ENCODE measurements around the gene ITPR1. TPM values are rescaled to one million over a fixed set of nuclear protein-coding genes. Genes with fewer than 3 reads are reported as not detected.

Gene ITPR1
- total RNA-seq, 4 donors from 2014 or later = 58.8 to 67.2 (median 63.1) TPM

DNA sequence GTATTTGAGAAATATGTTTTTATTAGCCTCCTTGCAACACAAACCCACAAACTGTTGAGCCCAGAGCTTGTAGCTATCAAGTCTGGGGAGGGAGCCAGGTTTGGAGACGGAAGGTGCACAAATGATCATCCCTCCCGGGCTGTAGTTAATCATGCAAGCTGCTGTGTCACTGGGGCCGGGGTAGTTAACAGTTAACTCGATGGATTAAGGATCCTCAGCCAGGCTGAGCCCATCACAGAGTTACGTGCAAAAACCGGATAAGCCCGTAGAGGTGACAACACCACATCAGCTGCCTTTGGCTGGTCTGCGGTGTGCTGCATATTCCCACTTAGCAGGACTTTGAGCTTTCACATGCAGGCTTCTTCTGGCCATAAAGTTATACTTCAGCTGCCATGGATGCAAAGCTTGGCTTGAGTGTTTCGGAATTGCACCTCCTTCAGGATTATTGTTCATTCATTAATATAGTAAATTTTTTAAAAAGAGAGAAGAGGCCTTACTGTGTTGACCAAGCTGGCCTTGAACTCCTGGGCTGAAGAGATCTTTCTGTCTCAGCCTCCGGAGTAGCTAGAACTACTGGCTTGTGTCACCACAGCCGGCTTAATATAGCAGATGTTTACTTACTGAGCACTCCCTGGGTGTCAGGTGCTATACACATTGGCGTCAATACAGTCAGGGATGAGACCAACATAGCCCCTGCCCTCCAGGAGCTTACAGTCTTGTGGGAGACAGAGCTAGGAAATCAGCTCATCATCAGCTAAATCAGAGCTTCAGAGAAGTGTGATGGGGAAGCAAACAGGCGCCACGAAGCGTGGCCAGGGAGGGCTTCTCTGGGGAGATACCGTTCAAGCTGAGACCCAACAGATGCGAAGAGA, 259.3 kb downstream of the ITPR1 start:
- TF ChIP-seq, protein P1, sequence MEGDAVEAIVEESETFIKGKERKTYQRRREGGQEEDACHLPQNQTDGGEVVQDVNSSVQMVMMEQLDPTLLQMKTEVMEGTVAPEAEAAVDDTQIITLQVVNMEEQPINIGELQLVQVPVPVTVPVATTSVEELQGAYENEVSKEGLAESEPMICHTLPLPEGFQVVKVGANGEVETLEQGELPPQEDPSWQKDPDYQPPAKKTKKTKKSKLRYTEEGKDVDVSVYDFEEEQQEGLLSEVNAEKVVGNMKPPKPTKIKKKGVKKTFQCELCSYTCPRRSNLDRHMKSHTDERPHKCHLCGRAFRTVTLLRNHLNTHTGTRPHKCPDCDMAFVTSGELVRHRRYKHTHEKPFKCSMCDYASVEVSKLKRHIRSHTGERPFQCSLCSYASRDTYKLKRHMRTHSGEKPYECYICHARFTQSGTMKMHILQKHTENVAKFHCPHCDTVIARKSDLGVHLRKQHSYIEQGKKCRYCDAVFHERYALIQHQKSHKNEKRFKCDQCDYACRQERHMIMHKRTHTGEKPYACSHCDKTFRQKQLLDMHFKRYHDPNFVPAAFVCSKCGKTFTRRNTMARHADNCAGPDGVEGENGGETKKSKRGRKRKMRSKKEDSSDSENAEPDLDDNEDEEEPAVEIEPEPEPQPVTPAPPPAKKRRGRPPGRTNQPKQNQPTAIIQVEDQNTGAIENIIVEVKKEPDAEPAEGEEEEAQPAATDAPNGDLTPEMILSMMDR (IDR thresholded peaks at IDR 0.05; ENCODE audit: low read depth) = no peak

DNA sequence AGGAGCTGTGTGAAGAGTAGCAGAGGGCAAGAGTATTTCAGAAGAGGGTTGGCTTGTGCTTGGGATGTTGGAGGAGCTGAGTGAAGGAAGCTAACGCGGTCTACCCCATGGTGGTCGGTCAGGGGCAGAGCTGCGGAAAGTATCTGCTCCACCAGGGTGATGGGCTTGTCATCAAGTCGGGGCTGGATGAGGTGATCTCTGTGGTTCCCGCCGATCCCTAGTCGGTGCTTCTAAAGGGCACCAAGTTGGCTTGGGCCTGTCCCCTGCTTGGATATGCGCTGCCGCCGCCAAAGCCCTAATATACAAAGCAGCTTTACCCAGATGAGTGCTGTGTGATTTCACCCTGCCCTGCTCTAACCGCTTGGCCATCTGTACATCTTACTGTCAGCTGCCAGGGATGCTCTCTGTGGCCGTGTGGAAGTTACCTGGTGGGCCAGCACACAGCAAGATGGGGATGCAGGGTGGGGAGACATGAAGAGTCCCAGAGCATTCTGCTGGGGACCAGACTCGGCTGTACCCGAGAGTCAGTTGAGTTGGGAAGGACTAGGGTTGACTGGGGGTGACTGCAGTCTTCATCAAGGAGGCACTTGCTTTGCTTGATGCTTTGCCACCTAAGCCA, 260.0 kb downstream of the ITPR1 start:
- TF ChIP-seq, protein P1 (IDR thresholded peaks at IDR 0.05; ENCODE audit: low read depth) = no peak

DNA sequence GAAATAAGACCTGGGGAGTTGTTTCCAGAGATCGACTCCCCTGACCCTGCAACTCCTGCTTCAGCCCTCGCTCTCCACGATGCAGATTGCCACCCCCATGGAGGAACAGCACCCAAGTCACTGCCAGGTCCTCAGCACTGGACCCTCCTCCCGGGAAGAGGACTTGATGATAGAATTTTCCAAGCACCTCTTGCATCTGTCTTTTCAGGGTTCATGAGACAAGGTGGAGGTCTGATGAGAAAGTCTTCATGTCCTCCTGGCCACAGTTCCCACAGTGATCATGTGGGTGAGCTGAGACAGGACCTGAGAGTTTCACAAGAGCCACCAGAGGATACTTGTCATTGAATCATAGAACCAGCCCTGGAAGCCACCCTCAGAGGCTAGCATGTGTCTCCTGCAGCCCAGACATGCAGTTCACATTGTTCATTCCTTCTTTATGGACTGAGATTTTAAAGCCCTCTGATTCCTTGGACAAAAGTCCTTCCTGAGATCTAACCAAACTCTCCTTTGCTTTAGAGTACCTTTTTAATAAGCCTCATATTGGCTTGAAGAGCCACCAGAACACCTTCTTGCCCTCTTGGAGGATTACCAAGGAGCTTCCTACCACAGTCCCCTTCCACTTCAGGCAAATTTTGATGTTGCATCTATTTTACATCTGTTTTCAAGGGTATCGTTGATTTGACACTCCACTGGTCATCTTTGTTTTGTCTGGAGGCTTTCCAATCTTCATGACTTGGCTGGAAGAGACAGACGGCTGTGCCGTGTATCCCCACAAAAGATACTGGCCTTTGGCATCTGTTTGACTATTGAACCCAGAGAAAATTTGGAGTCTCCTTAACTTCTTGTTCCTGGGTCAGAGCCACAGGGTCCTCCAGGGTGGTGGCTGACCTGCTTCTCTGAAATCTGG, 261.3 kb downstream of the ITPR1 start:
- TF ChIP-seq, protein P1 (IDR thresholded peaks at IDR 0.05; ENCODE audit: low read depth) = no peak

DNA sequence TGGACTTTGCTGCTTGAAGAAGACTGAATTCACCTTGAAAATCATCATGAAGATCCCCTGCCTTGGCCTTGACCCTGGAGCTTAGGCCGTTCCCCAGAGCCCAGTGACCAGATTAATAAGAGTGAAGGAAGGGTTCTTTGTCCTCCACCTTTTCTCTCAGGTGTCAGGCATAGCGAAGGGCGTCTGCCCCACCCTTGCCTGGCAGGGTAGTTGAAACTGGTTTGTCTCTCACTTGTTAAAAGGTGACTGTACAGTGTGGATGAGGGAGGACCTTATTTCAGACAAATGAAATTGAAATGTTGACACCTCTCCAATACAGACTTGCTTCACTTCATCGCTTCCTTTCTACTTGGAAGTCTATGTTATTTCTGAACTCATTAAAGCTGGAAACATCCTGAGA, 262.4 kb downstream of the ITPR1 start:
- TF ChIP-seq, protein P1 (IDR thresholded peaks at IDR 0.05; ENCODE audit: low read depth) = no peak

DNA sequence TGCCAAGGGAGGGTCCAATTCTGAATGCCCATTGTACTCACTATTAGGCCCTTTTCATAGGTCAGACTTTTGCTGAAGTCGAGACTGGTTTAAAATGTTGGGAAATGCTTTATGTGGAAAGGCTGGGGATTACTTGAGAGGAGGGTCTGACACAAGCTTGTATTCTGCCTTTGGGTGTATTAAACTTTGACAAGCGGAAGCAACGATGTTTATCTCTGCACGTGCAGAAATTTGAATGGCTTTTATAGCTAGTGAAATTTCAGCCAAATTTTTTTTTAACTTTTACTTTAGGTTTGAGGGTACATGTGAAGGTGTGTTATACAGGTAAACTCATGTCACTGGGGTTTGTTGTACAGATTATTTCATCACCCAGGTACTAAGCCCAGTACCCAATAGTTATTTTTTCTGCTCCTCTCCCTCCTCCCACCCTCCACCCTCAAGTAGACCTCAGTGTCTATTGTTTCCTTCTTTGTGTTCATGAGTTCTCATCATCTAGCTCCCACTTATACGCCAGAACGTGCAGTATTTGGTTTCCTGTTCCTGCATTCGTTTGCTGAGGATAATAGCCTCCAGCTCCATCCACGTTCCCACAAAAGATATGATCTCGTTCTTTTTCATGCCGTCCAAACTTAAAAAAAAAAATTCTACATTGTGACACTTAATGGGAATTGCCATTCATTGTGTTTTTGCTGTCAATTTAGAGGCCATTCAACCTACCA, 263.1 kb downstream of the ITPR1 start:
- TF ChIP-seq, protein P1 (IDR thresholded peaks at IDR 0.05; ENCODE audit: low read depth) = no peak

DNA sequence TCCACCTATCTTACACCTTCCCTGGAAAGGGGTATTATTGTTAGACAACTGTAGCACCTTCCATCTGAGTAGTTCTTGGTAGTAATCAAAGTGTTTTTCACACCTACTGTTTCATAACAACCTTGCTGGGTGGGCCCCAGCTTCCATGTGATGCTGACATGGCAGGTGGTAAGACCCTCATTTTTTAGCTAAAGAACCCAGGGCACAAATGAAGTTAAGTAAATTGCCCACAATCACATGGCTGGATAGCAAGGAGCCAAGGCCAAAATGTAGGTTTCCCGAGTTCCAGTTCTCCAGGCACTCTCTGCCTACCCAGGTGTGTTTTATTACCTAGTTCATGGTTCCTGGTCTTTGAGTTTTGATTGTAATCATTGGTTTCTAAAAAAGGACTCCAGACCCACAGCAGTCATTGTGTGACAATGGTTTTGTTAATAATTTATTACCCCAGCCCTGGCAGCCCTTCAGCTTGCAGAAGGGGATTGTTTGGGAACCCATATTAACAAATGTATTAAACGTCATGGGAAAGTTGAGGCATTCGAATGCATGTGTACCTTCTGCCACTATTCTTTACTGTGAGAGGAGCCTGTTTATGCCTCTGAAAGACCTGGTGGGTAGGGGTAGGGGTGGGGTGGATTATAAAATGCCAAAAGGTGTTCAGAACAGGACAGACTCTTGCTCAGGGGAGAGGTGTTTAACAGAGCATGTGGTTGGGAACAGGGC, 263.9 kb downstream of the ITPR1 start:
- TF ChIP-seq, protein P1 (IDR thresholded peaks at IDR 0.05; ENCODE audit: low read depth) = no peak

All from subcutaneous adipose tissue (tissue), 4 donors.